ENCODE results near the gene ENKUR.

- TF ChIP-seq CTCF (IDR thresholded peaks at IDR 0.05): no peak
- TF ChIP-seq POLR2A (IDR thresholded peaks at IDR 0.05): no peak
Observed at GRCh38 chr10:25063157-25063556, 47.2 kb upstream of the ENKUR start.

All from lower leg skin (tissue), 3 donors.